ENCODE results near the gene PDGFRB. TPM values are rescaled to one million over a fixed set of nuclear protein-coding genes. Genes with fewer than 3 reads are reported as not detected.

PDGFRB gene
- total and polyA plus RNA-seq, 2 of the 8 experiments (the other 6 are each of a cell fraction or from before 2014, with no cell fraction given), result 4.2 to 13.7 TPM

DNA sequence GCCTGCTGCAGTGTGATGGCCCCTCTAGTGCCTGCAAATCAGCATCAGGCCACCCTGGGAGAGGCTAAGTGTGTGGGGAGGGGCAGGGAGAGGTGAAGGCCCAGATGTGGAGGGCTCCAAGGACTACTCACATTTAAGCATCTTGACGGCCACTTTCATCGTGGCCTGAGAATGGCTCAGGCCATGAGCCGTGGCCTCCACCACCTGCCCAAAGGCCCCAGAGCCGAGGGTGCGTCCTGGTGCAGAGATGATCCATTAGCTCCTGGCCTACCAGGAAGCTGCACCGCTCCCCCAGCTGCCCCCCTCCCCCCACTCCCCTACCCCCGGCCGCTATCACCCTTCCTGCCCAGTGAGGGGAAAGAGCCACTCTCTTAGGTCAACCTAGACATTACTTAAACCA, 31.0 kb downstream of the PDGFRB start:
- Histone ChIP-seq H3K9ac (replicated peaks in 1 of 4; ENCODE audit: extremely low read depth in 1 of 4, low read depth in 3 of 4, low read length in 3 of 4) (no peak overlapping the region), H2BK20ac (ENCODE audit: low read length) (no peak overlapping the region), H3K14ac (ENCODE audit: insufficient read length) (no peak overlapping the region), H3K56ac (replicated peaks; ENCODE audit: insufficient read length, low read depth, low read length) (no peak overlapping the region), H3K23me2 (ENCODE audit: low read depth, low read length) (no peaks in the 10 kb centered on the region), H2BK12ac (ENCODE audit: low read depth, low read length) (no peak overlapping the region), H3K79me1 (ENCODE audit: low read depth, low read length) (no peaks in the 10 kb centered on the region), H3K9me3 (ENCODE audit: insufficient read depth in 2 of 2, low read depth in 1 of 2, low read length in 1 of 2) (no peaks in the 10 kb centered on the region), H3K36me3 (ENCODE audit: control insufficient read depth in 2 of 4, insufficient read depth in 4 of 4, low read length in 3 of 4) (no peaks in the 10 kb centered on the region), H2BK15ac (ENCODE audit: low read length) (no peak overlapping the region), H4K20me1 (replicated peaks in 1 of 2; ENCODE audit: control insufficient read depth in 1 of 2, insufficient read depth in 2 of 2, low read length in 2 of 2) (peaks cover 0 to 7% of the 10 kb centered on the region in 2 experiments), H3K27ac (ENCODE audit: low read depth, low read length) (no peak overlapping the region), H4K8ac (ENCODE audit: extremely low read depth, insufficient read depth, low read length) (no peak overlapping the region; the same call in 1 of the 2 replicates), H3K4me2 (ENCODE audit: insufficient read depth in 1 of 2, low read depth in 2 of 2, low read length in 2 of 2) (no peak overlapping the region), H2BK5ac (ENCODE audit: low read depth, low read length) (no peak overlapping the region), H2BK120ac (replicated peaks; ENCODE audit: low read depth, low read length) (no peak overlapping the region), H3K4ac (replicated peaks; ENCODE audit: insufficient read length, low read depth, low read length) (no peak overlapping the region), H3K79me2 (ENCODE audit: control insufficient read depth in 1 of 2, insufficient read depth in 2 of 2, low read length in 2 of 2) (no peaks in the 10 kb centered on the region), H4K5ac (ENCODE audit: insufficient read length, low read depth, low read length) (no peak overlapping the region), H2AK5ac (ENCODE audit: low read depth, low read length) (no peak overlapping the region), H3K23ac (ENCODE audit: insufficient read length) (no peak overlapping the region), H4K91ac (replicated peaks; ENCODE audit: insufficient read length, low read length) (no peak overlapping the region), H3K27me3 (replicated peaks in 1 of 4; ENCODE audit: control insufficient read depth in 3 of 4, extremely low read depth in 1 of 4, insufficient read depth in 3 of 4, low read length in 3 of 4) (no peaks in the 10 kb centered on the region; a peak in 1 of 7 replicates), H2AFZ (ENCODE audit: low read length) (no peak overlapping the region), H3K4me1 (replicated peaks in 1 of 4; ENCODE audit: control insufficient read depth in 3 of 4, insufficient read depth in 4 of 4, low read length in 3 of 4) (peaks cover 0 to 6% (median 2%) of the 10 kb centered on the region in 4 experiments; a peak in 3 of 7 replicates), H3K4me3 (ENCODE audit: extremely low read depth in 1 of 4, insufficient read depth in 2 of 4, low read depth in 3 of 4, low read length in 4 of 4) (no peak overlapping the region), H3K18ac (ENCODE audit: extremely low read depth, low read length) (no peak overlapping the region)
- POLR2A ChIA-PET (ENCODE audit: partially characterized antibody), result no interaction called here
- 79% methylated on average over 2 of the region's 8 CpGs; no CpG with 5 or more reads in 1 of the 2 experiments for WGBS, 2 experiments (ENCODE audit: extremely low coverage in 1 of 2, insufficient coverage in 1 of 2, insufficient read length in 1 of 2, insufficient replicate concordance in 2 of 2, low coverage in 1 of 2, low lambda C conversion rate in 2 of 2, missing lambda C conversion rate in 1 of 2)
- DNase-seq (ENCODE audit: low read depth in 1 of 2, low spot score in 2 of 2) (no peak), FAIRE-seq (no peak)
- CTCF ChIA-PET (ENCODE audit: partially characterized antibody), result interaction anchor here (0.7 to 16.9 kb wide), 7 partner anchors 10 to 96 kb away, joined by 3 to 188 read pairs (median 6); no protein-coding TSS in a partner anchor
- no peak for TF ChIP-seq SAP30 (IDR thresholded peaks at IDR 0.05; ENCODE audit: insufficient read depth, insufficient replicate concordance, low read length)
- TF ChIP-seq GABPA (IDR thresholded peaks at IDR 0.05; ENCODE audit: borderline replicate concordance, insufficient read depth, low read length), result no peak
- TF ChIP-seq SP1 (IDR thresholded peaks at IDR 0.05; ENCODE audit: low read depth, low read length), result no peak
- no peak for TF ChIP-seq CBX5 (IDR thresholded peaks at IDR 0.05; ENCODE audit: low read depth, low read length)
- TF ChIP-seq SP2 (IDR thresholded peaks at IDR 0.05; ENCODE audit: low read length), result no peak
- TF ChIP-seq E2F6 (IDR thresholded peaks at IDR 0.05), result no peak
- no peak for TF ChIP-seq HDAC2 (IDR thresholded peaks at IDR 0.05; ENCODE audit: borderline replicate concordance in 1 of 2, low read depth in 2 of 2, low read length in 2 of 2)
- TF ChIP-seq KDM1A (IDR thresholded peaks at IDR 0.05; ENCODE audit: borderline replicate concordance, low read length), result no peak
- no peak for TF ChIP-seq RFX5 (IDR thresholded peaks at IDR 0.05; ENCODE audit: borderline replicate concordance, low read depth, low read length)
- TF ChIP-seq TCF12 (IDR thresholded peaks at IDR 0.05; ENCODE audit: low read depth, low read length), result no peak
- no peak for TF ChIP-seq CHD1 (IDR thresholded peaks at IDR 0.05; ENCODE audit: low read depth, low read length)
- TF ChIP-seq CHD2 (IDR thresholded peaks at IDR 0.05; ENCODE audit: low read length), result no peak
- no peak for TF ChIP-seq NRF1 (IDR thresholded peaks at IDR 0.05; ENCODE audit: low read depth, low read length)
- no peak for TF ChIP-seq HDAC6 (IDR thresholded peaks at IDR 0.05; ENCODE audit: low read depth, low read length)

All from H1 (cell line).